Fibroblast of the aortic adventitia (primary cell): Measurements from ENCODE around the gene SIK2. TPM values are rescaled to one million over a fixed set of nuclear protein-coding genes. Genes with fewer than 3 reads are reported as not detected.
"Not testable (repeated sequence)": the region's sequence is repeated elsewhere in the genome, so short reads cannot be mapped to it uniquely, and the experiment has no call there.

ENCODE experiments used
- DNase-seq: peaks from one replicate; pipeline ENCODE4 v3.0.0-alpha.2; 2010; ENCODE audit warnings: low read depth
- H3K4me3 ChIP-seq: 2 replicates; pipeline ENCODE4 v1.5.1; 2011; ENCODE audit warnings: low read depth, mild to moderate bottlenecking, control low read depth, low read length, moderate library complexity
- CTCF ChIP-seq: IDR thresholded peaks from 2 replicates; pipeline ENCODE4 v1.5.1; 2011; ENCODE audit warnings: mild to moderate bottlenecking, low read length, control low read depth, inconsistent platforms; ENCODE audit not compliant: insufficient read depth
- total RNA-seq: library from RNA; depleted of rRNA; stranded (reverse); fragments of >200 nt; gene quantifications from 2 replicates; pipeline ENCODE4 v1.2.3, GENCODE V29; 2012; ENCODE audit warnings: low replicate concordance

SIK2 gene
- total RNA-seq, 1 donor = 16.6 TPM

GRCh38 chr11:111644922-111645321 is 42.7 kb downstream of the SIK2 start:
- no peak overlapping the region for H3K4me3 ChIP-seq
- DNase-seq = no peak
- TF ChIP-seq CTCF = no peak

- no peak for TF ChIP-seq CTCF
- H3K4me3 ChIP-seq = no peak overlapping the region
- no peak for DNase-seq
These were observed 43.5 kb downstream of the SIK2 start for GRCh38 chr11:111645657-111646316.

- H3K4me3 ChIP-seq, DNase-seq: not testable (repeated sequence)
These were observed 49.1 kb downstream of the SIK2 start for GRCh38 chr11:111651336-111651735.

- H3K4me3 ChIP-seq = no peak overlapping the region
- DNase-seq = peak; percentile 66
- no peak for TF ChIP-seq CTCF
These were observed 49.9 kb downstream of the SIK2 start for GRCh38 chr11:111652184-111652583.

- no peak for TF ChIP-seq CTCF
- no peak overlapping the region for H3K4me3 ChIP-seq
- DNase-seq = no peak
These were observed 52.4 kb downstream of the SIK2 start for GRCh38 chr11:111654601-111655000.

- no peak overlapping the region for H3K4me3 ChIP-seq
- DNase-seq = no peak
- TF ChIP-seq CTCF = no peak
These were observed 53.7 kb downstream of the SIK2 start for GRCh38 chr11:111655924-111656323.

- not testable (repeated sequence) for H3K4me3 ChIP-seq, DNase-seq
These were observed 55.7 kb downstream of the SIK2 start for GRCh38 chr11:111657905-111658304.

GRCh38 chr11:111658493-111658892 is 56.2 kb downstream of the SIK2 start:
- DNase-seq, H3K4me3 ChIP-seq: not testable (repeated sequence)
